Measurements from ENCODE around the gene LZTR1. TPM values are rescaled to one million over a fixed set of nuclear protein-coding genes. Genes with fewer than 3 reads are reported as not detected.

Gene LZTR1
- total and polyA plus RNA-seq, 2 of the 8 experiments (the other 6 are each of a cell fraction or from before 2014, with no cell fraction given), result 22.3 to 31.0 TPM

DNA sequence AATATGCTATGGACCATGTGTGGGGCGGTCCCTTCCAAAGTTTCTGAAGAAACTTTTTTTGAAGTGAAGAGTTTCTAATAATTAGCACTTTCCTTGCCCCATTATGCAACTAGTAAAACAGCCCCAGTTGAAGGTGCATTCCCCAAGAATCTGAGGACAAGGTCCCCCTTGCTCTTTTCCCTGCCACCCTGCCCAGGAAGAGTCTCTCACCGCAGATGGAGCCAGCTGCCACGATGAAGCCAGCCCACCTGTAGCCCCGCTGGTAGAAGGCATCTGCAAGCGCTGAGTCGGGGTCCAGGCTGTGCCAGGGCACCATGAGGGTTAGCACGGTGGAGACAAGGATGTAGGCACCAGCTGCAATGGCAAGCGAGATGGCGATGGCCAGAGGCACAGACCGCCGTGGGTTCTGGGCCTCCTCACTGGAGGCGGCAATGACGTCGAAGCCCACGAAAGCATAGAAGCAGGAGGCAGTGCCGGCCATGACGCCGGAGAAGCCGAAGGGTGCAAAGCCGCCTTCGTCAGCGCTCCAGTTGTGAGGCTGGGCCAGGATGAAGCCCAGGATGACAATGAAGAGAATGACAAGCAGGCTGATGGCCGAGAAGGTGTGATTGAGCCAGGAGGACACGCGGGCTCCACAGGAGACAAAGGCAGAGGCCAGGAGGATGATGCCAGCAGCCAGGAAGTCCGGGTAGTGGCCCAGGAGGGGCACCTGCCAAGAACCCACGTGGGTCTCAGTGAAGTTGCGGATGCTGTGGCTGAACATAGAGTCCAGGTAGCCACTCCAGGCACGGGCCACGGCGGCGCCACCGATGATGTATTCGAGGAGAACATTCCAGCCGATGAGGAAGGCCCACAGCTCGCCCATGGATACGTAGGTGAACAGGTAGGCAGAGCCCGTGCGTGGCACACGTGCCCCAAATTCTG is 48.8 kb downstream of the LZTR1 start:
- H3K4me3 ChIP-seq (ENCODE audit: extremely low read depth in 1 of 4, insufficient read depth in 2 of 4, low read depth in 3 of 4, low read length in 4 of 4), result no peak overlapping the region
- H3K56ac ChIP-seq (replicated peaks; ENCODE audit: insufficient read length, low read depth, low read length), result no peak overlapping the region
- H3K4me1 ChIP-seq (replicated peaks in 1 of 4; ENCODE audit: control insufficient read depth in 3 of 4, insufficient read depth in 4 of 4, low read length in 3 of 4), result peaks cover 0 to 5% (median 3%) of the 10 kb centered on the region in 4 experiments; a peak in 3 of 7 replicates
- peaks cover 6 to 31% (median 26%) of the 10 kb centered on the region in 4 experiments for H3K27me3 ChIP-seq (replicated peaks in 1 of 4; ENCODE audit: control insufficient read depth in 3 of 4, extremely low read depth in 1 of 4, insufficient read depth in 3 of 4, low read length in 3 of 4)
- 90% methylated on average over 36 of the region's 40 CpGs; no CpG with 5 or more reads in 1 of the 2 experiments for WGBS, 2 experiments (ENCODE audit: extremely low coverage in 1 of 2, insufficient coverage in 1 of 2, insufficient read length in 1 of 2, insufficient replicate concordance in 2 of 2, low coverage in 1 of 2, low lambda C conversion rate in 2 of 2, missing lambda C conversion rate in 1 of 2)
- no peak for DNase-seq (ENCODE audit: low read depth in 1 of 2, low spot score in 2 of 2)
- H2BK12ac ChIP-seq (ENCODE audit: low read depth, low read length), result no peak overlapping the region
- H2BK120ac ChIP-seq (replicated peaks; ENCODE audit: low read depth, low read length), result no peak overlapping the region
- H4K91ac ChIP-seq (replicated peaks; ENCODE audit: insufficient read length, low read length), result no peak overlapping the region
- H4K5ac ChIP-seq (ENCODE audit: insufficient read length, low read depth, low read length), result no peak overlapping the region
- H3K27ac ChIP-seq (ENCODE audit: low read depth, low read length), result no peak overlapping the region
- no peak overlapping the region; the same call in 1 of the 2 replicates for H2BK15ac ChIP-seq (ENCODE audit: low read length)
- H3K9ac ChIP-seq (replicated peaks in 1 of 4; ENCODE audit: extremely low read depth in 1 of 4, low read depth in 3 of 4, low read length in 3 of 4), result no peak overlapping the region
- no peaks in the 10 kb centered on the region for H3K79me2 ChIP-seq (ENCODE audit: control insufficient read depth in 1 of 2, insufficient read depth in 2 of 2, low read length in 2 of 2)
- H2AK5ac ChIP-seq (ENCODE audit: low read depth, low read length), result no peak overlapping the region
- no peak overlapping the region for H2BK5ac ChIP-seq (ENCODE audit: low read depth, low read length)
- H2AFZ ChIP-seq (ENCODE audit: low read length), result no peak overlapping the region
- no peaks in the 10 kb centered on the region for H3K36me3 ChIP-seq (ENCODE audit: control insufficient read depth in 2 of 4, insufficient read depth in 4 of 4, low read length in 3 of 4)
- no peak overlapping the region for H3K18ac ChIP-seq (ENCODE audit: extremely low read depth, low read length)
- ChIA-PET CTCF (ENCODE audit: partially characterized antibody) (interaction anchor here (1.0 to 5.5 kb wide), 2 partner anchors 10 to 16 kb away, joined by 3 to 37 read pairs; partner anchors contain the start of gene P2RX6), POLR2A (ENCODE audit: partially characterized antibody) (no interaction called here)
- H2BK20ac ChIP-seq (ENCODE audit: low read length), result no peak overlapping the region
- no peak overlapping the region; a peak in 1 of 4 replicates for H3K4me2 ChIP-seq (ENCODE audit: insufficient read depth in 1 of 2, low read depth in 2 of 2, low read length in 2 of 2)
- no peak overlapping the region for H4K8ac ChIP-seq (ENCODE audit: extremely low read depth, insufficient read depth, low read length)
- no peak for FAIRE-seq
- peaks cover 9% of the 10 kb centered on the region; the same call in 1 of the 2 replicates for H3K23me2 ChIP-seq (ENCODE audit: low read depth, low read length)
- no peak overlapping the region for H3K14ac ChIP-seq (ENCODE audit: insufficient read length)
- H3K4ac ChIP-seq (replicated peaks; ENCODE audit: insufficient read length, low read depth, low read length), result no peak overlapping the region
- no peaks in the 10 kb centered on the region for H4K20me1 ChIP-seq (replicated peaks in 1 of 2; ENCODE audit: control insufficient read depth in 1 of 2, insufficient read depth in 2 of 2, low read length in 2 of 2)
- H3K9me3 ChIP-seq (ENCODE audit: insufficient read depth in 2 of 2, low read depth in 1 of 2, low read length in 1 of 2), result no peaks in the 10 kb centered on the region
- H3K79me1 ChIP-seq (ENCODE audit: low read depth, low read length), result no peaks in the 10 kb centered on the region
- H3K23ac ChIP-seq (ENCODE audit: insufficient read length), result no peak overlapping the region
- no peak for TF ChIP-seq CHD2 (IDR thresholded peaks at IDR 0.05; ENCODE audit: low read length)
- no peak for TF ChIP-seq RBBP5 (IDR thresholded peaks at IDR 0.05; ENCODE audit: borderline replicate concordance, low read depth, low read length)
- TF ChIP-seq KDM4A (IDR thresholded peaks at IDR 0.05; ENCODE audit: low read depth, low read length, severe bottlenecking), result no peak
- TF ChIP-seq, protein P1, sequence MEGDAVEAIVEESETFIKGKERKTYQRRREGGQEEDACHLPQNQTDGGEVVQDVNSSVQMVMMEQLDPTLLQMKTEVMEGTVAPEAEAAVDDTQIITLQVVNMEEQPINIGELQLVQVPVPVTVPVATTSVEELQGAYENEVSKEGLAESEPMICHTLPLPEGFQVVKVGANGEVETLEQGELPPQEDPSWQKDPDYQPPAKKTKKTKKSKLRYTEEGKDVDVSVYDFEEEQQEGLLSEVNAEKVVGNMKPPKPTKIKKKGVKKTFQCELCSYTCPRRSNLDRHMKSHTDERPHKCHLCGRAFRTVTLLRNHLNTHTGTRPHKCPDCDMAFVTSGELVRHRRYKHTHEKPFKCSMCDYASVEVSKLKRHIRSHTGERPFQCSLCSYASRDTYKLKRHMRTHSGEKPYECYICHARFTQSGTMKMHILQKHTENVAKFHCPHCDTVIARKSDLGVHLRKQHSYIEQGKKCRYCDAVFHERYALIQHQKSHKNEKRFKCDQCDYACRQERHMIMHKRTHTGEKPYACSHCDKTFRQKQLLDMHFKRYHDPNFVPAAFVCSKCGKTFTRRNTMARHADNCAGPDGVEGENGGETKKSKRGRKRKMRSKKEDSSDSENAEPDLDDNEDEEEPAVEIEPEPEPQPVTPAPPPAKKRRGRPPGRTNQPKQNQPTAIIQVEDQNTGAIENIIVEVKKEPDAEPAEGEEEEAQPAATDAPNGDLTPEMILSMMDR (IDR thresholded peaks at IDR 0.05; ENCODE audit: control extremely low read depth in 1 of 3, insufficient read depth in 1 of 3, low read depth in 1 of 3, low read length in 3 of 3), result no peak
- no peak for TF ChIP-seq SP2 (IDR thresholded peaks at IDR 0.05; ENCODE audit: low read length)
- no peak for TF ChIP-seq TBP (IDR thresholded peaks at IDR 0.05; ENCODE audit: low read depth, low read length)
- TF ChIP-seq, protein P2, sequence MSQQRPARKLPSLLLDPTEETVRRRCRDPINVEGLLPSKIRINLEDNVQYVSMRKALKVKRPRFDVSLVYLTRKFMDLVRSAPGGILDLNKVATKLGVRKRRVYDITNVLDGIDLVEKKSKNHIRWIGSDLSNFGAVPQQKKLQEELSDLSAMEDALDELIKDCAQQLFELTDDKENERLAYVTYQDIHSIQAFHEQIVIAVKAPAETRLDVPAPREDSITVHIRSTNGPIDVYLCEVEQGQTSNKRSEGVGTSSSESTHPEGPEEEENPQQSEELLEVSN (IDR thresholded peaks at IDR 0.05), result no peak
- no peak for TF ChIP-seq ZNF274 (IDR thresholded peaks at IDR 0.05; ENCODE audit: borderline replicate concordance, extremely low read depth, low read length)
- no peak for TF ChIP-seq TEAD4 (IDR thresholded peaks at IDR 0.05; ENCODE audit: low read depth, low read length)
